Caco-2 (cell line): ENCODE results near the gene DHRSX. TPM values are rescaled to one million over a fixed set of nuclear protein-coding genes. Genes with fewer than 3 reads are reported as not detected.
"Not testable (repeated sequence)": the region's sequence is repeated elsewhere in the genome, so short reads cannot be mapped to it uniquely, and the experiment has no call there.

Experiments used
- BruUV-seq: library from RNA; stranded (reverse); fragments of 400-500 nt; replicated peaks from 2 replicates; lab custom pipeline; 2021; lab: Mats Ljungman, UMichigan
- CTCF ChIA-PET: fragments of 300-600 bp; sonication (Branson Sonifier 250); formaldehyde crosslinking; loops from one replicate; lab custom pipeline; 2022; ENCODE audit warnings: antibody characterized with exemption; lab: Charles Lee
- POLR2A ChIA-PET: fragments of 300-600 bp; sonication (Branson Sonifier 250); formaldehyde crosslinking; loops from one replicate; lab custom pipeline; 2022; ENCODE audit warnings: antibody characterized with exemption; lab: Charles Lee
- DNase-seq, 2 experiments: peaks; one replicate each; pipeline versions ENCODE4 v3.0.0 to v3.0.0-alpha.2; 2020 to 2022
- H3K27me3 ChIP-seq: replicated peaks from 2 replicates; pipeline ENCODE4 v1.6.0; 2011; ENCODE audit warnings: low read length; ENCODE audit not compliant: control insufficient read depth, insufficient read depth
- H3K36me3 ChIP-seq: 2 replicates; pipeline ENCODE4 v1.5.1; 2011; ENCODE audit warnings: low read length; ENCODE audit not compliant: control insufficient read depth, insufficient read depth
- H3K4me1 ChIP-seq: fragments of 250-450 bp; sonication (Bioruptor Pico); 2 replicates; pipeline ENCODE4 v1.5.1; 2020; ENCODE audit warnings: mild to moderate bottlenecking
- H3K4me3 ChIP-seq: 2 replicates; pipeline ENCODE4 v1.5.1; 2011; ENCODE audit warnings: low read depth, mild to moderate bottlenecking, control low read depth, low read length
- H3K9me3 ChIP-seq: fragments of 250-450 bp; sonication (Bioruptor Pico); 2 replicates; pipeline ENCODE4 v1.5.1; 2020; ENCODE audit warnings: mild to moderate bottlenecking, moderate library complexity
- H3K27ac Mint-ChIP-seq: one replicate; pipeline ENCODE4 v1.8.0; 2022; ENCODE audit warnings: mixed read lengths; ENCODE audit not compliant: unreplicated experiment
- H3K27me3 Mint-ChIP-seq: one replicate; pipeline ENCODE4 v1.8.0; 2022; ENCODE audit warnings: mixed read lengths; ENCODE audit not compliant: insufficient read depth, unreplicated experiment
- H3K36me3 Mint-ChIP-seq: one replicate; pipeline ENCODE4 v1.8.0; 2022; ENCODE audit warnings: mild to moderate bottlenecking, mixed read lengths; ENCODE audit not compliant: insufficient read depth, unreplicated experiment
- H3K4me1 Mint-ChIP-seq: one replicate; pipeline ENCODE4 v1.8.0; 2022; ENCODE audit warnings: low read depth, mixed read lengths; ENCODE audit not compliant: unreplicated experiment
- H3K4me3 Mint-ChIP-seq: one replicate; pipeline ENCODE4 v1.8.0; 2022; ENCODE audit warnings: mild to moderate bottlenecking, moderate library complexity, mixed read lengths; ENCODE audit not compliant: unreplicated experiment
- H3K9me3 Mint-ChIP-seq: one replicate; pipeline ENCODE4 v1.8.0; 2022; ENCODE audit warnings: mixed read lengths; ENCODE audit not compliant: unreplicated experiment
- CTCF ChIP-seq, 2 experiments: fragments of 200-600 bp in 1 of 2; IDR thresholded peaks; 1 replicate in 1 of 2; 2 replicates in 1 of 2; pipeline versions ENCODE4 v1.5.1 to v1.8.0; 2011 to 2022; ENCODE audit warnings: antibody characterized with exemption in 1 of 2, control low read depth in 1 of 2, inconsistent platforms in 1 of 2, low read depth in 1 of 2, low read length in 1 of 2, mild to moderate bottlenecking in 1 of 2, moderate library complexity in 1 of 2; ENCODE audit not compliant: insufficient read depth in 1 of 2, severe bottlenecking in 1 of 2, unreplicated experiment in 1 of 2
- intact Hi-C: fragments of 100-400 bp; cut with micrococcal nuclease; formaldehyde crosslinking; loops from one replicate; pipeline ENCODE4 v1.10.0; 2022; ENCODE audit not compliant: unreplicated experiment
- total RNA-seq: library from RNA; stranded (reverse); gene quantifications from 2 replicates; pipeline ENCODE4 v1.2.3, GENCODE V29; 2022

The DHRSX gene
- total RNA-seq, 1 experiment from 2014 or later, result 64.1 TPM

GRCh38 chrX:2267890-2268289 is 232.9 kb downstream of the DHRSX start:
- H3K36me3 Mint-ChIP-seq, result peaks cover 18% of the 10 kb centered on the region
- H3K4me1 ChIP-seq, result no peaks in the 10 kb centered on the region
- POLR2A ChIA-PET, result no interaction called here
- CTCF ChIA-PET, result no interaction called here
- H3K27me3 Mint-ChIP-seq, result no peaks in the 10 kb centered on the region
- no peak for TF ChIP-seq CTCF (IDR thresholded peaks at IDR 0.05; ENCODE audit: insufficient read depth in 1 of 2, low read depth in 1 of 2, low read length in 1 of 2, severe bottlenecking in 1 of 2, unreplicated experiment in 1 of 2)
- H3K4me3 Mint-ChIP-seq, result no peak overlapping the region
- H3K9me3 Mint-ChIP-seq, result no peaks in the 10 kb centered on the region
- no peak for DNase-seq
- no peaks in the 10 kb centered on the region for H3K27me3 ChIP-seq
- BruUV-seq, result no TSS peak
- intact Hi-C loops, result no loop called here
- no peak overlapping the region for H3K27ac Mint-ChIP-seq
- H3K4me3 ChIP-seq, result no peak overlapping the region
- H3K9me3 ChIP-seq, result no peaks in the 10 kb centered on the region
- H3K36me3 ChIP-seq, result no peaks in the 10 kb centered on the region
- H3K4me1 Mint-ChIP-seq, result no peaks in the 10 kb centered on the region

GRCh38 chrX:2266445-2267349 is 234.1 kb downstream of the DHRSX start:
- no peak overlapping the region for H3K4me3 ChIP-seq
- CTCF ChIA-PET, result no interaction called here
- H3K27me3 Mint-ChIP-seq, result no peaks in the 10 kb centered on the region
- no peak for TF ChIP-seq CTCF (IDR thresholded peaks at IDR 0.05; ENCODE audit: insufficient read depth in 1 of 2, low read depth in 1 of 2, low read length in 1 of 2, severe bottlenecking in 1 of 2, unreplicated experiment in 1 of 2)
- no peaks in the 10 kb centered on the region for H3K4me1 Mint-ChIP-seq
- no peak for DNase-seq
- peaks cover 13% of the 10 kb centered on the region for H3K36me3 Mint-ChIP-seq
- POLR2A ChIA-PET, result no interaction called here
- H3K4me3 Mint-ChIP-seq, result no peak overlapping the region
- intact Hi-C loops, result no loop called here
- no peak overlapping the region for H3K27ac Mint-ChIP-seq
- no peaks in the 10 kb centered on the region for H3K36me3 ChIP-seq
- no peaks in the 10 kb centered on the region for H3K9me3 ChIP-seq
- H3K27me3 ChIP-seq, result no peaks in the 10 kb centered on the region
- BruUV-seq, result no TSS peak
- H3K9me3 Mint-ChIP-seq, result no peaks in the 10 kb centered on the region
- no peaks in the 10 kb centered on the region for H3K4me1 ChIP-seq

- BruUV-seq, H3K36me3 ChIP-seq, H3K4me1 ChIP-seq, intact Hi-C loops, H3K27ac Mint-ChIP-seq, H3K9me3 ChIP-seq, POLR2A ChIA-PET, DNase-seq, H3K4me3 Mint-ChIP-seq, CTCF ChIA-PET, H3K4me1 Mint-ChIP-seq, H3K9me3 Mint-ChIP-seq, H3K4me3 ChIP-seq, H3K27me3 ChIP-seq, H3K27me3 Mint-ChIP-seq: not testable (repeated sequence)
- H3K36me3 Mint-ChIP-seq, result peaks cover 12% of the 10 kb centered on the region
Measured at GRCh38 chrX:2265658-2266444, 234.9 kb downstream of the DHRSX start.
